Measurements from ENCODE around the gene SMIM5.

Gene SMIM5

DNA sequence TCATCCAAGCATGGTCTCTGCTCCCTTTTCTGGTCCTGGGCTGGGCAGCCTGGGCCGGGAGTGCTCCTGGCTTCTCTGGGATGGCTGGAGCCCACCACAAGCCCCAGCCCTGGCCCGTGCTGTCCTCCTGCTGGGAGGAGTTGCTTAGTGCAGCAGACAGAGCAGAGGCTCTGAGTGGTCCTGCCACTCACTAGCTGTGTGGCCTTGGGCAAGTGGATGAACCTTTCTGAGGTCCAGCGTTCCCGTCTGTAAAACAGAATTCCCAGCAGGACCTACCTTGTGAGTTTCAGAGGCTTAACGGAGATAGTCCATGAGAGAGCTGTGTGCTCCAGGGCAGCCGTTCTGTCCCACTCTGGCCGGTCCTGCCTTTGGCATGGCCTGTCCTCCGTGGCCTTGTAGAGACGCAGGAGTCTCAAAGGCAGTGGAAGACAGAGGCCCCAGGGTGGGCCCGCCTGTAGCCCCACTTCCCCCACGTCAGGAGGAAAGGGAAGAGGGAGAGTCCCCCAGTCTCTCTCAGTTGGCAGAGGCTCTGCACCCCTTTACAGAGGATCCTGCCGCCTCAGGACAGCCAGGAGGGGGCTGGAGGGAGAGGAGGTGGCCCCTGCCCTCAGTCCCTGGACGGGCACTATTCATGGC lies 37.8 kb upstream of the SMIM5 start:
- no peak overlapping the region for H3K4me3 ChIP-seq (ENCODE audit: low read depth, low read length)
- DNase-seq (ENCODE audit: low read depth) = no peak
- TF ChIP-seq, protein P1, sequence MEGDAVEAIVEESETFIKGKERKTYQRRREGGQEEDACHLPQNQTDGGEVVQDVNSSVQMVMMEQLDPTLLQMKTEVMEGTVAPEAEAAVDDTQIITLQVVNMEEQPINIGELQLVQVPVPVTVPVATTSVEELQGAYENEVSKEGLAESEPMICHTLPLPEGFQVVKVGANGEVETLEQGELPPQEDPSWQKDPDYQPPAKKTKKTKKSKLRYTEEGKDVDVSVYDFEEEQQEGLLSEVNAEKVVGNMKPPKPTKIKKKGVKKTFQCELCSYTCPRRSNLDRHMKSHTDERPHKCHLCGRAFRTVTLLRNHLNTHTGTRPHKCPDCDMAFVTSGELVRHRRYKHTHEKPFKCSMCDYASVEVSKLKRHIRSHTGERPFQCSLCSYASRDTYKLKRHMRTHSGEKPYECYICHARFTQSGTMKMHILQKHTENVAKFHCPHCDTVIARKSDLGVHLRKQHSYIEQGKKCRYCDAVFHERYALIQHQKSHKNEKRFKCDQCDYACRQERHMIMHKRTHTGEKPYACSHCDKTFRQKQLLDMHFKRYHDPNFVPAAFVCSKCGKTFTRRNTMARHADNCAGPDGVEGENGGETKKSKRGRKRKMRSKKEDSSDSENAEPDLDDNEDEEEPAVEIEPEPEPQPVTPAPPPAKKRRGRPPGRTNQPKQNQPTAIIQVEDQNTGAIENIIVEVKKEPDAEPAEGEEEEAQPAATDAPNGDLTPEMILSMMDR (IDR thresholded peaks at IDR 0.05; ENCODE audit: insufficient read depth, low read depth, low read length, missing control alignments) = no peak

DNA sequence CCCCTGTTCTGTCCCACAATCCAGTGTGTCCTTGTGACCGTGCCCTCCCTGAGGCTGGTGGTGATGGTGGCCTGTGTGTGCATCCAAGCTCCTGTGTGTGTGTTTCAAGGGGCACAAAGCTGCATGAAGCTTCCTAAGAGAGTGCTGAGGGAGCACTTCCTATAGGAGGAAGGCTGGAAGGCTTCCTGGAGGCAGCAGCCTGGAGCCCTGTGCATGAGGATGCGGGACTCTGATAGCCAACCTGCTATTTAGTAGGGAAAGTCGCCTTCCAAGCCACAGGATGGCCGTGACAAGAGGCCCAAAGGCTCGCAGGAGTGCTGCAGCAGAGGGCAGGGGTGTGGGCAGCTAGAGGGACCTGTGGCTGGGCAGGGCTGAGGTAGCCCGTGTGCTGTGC lies 37.3 kb upstream of the SMIM5 start:
- TF ChIP-seq, protein P1 (IDR thresholded peaks at IDR 0.05; ENCODE audit: insufficient read depth, low read depth, low read length, missing control alignments) = no peak
- no peak for DNase-seq (ENCODE audit: low read depth)
- no peak overlapping the region for H3K4me3 ChIP-seq (ENCODE audit: low read depth, low read length)

DNA sequence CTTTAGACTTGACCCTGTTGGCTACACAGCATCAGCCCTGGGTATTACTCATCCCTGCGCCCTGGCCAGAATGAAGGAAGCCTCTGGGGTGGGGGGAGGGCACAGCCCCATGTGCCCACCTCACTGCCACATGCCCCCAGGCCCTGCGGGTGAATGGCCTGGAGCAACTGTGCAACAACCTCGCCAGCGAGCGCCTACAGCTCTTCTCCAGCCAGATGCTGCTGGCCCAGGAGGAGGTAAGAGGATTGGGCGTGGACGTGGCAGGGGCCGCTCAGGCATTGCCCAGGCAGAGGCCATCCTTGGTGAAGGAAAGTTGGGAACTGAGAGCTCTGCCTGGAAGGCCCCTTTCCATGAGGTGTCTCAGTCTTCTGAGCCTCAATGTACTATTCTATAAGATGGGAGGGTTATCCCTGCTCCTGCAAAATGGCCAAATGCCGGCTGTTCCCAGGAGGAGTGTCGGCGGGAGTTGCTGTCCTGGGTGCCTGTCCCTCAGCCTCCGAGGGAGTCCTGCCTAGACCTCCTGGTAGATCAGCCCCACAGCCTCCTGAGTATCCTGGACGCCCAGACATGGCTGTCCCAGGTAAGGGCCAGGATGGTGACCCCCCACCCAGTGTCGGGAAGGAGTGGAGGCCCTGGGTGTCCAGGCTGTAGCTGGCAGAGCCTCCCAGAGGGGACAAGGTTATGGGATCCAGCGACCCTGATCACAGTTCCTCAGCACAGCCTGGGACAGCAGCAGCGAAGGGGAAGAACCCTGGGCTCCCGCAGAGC lies 36.7 kb upstream of the SMIM5 start:
- TF ChIP-seq, protein P1 (IDR thresholded peaks at IDR 0.05; ENCODE audit: insufficient read depth, low read depth, low read length, missing control alignments) = no peak
- no peak overlapping the region for H3K4me3 ChIP-seq (ENCODE audit: low read depth, low read length)
- no peak for DNase-seq (ENCODE audit: low read depth)

DNA sequence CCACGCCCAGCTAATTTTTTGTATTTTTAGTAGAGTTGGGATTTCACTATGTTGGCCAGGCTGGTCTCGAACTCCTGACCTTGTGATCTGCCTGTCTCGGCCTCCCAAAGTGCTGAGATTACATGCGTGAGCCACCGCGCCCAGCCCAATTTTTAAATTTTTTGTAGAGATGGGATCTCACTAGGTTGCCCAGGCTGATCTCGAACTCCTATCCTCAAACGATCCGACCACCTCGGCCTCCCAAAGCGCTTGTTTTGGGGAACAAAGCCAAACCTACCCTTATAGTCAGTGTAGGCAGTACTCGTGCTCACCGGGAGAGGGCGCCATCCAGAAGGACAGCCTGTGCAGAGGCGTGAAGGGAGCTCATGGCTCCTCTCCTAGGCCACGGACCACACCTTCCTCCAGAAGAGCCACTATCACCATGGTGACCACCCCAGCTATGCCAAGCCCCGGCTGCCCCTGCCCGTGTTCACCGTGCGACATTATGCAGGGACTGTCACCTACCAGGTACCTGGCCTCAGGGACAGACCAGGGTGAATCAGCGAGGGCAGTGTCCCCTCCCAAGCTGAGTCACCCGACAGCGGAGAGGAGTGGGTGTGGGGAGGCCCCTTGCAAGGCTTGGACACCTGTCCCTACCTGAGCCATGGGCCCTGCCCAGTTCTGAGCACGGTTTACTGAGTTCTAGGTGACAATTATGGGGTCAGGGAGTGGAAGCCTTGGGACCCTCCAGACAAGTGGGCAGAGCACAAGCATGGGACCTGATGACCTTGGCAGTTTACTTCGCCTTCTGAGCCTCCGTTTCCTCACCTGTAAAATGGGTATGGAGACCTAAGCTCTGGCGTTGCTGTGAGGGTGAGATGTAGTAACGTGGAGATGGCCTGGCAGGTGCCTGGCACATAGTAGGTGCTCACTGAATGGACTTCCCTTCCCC lies 31.9 kb upstream of the SMIM5 start:
- peak; percentile 68 for DNase-seq (ENCODE audit: low read depth)
- H3K4me3 ChIP-seq (ENCODE audit: low read depth, low read length) = no peak overlapping the region
- TF ChIP-seq, protein P1 (IDR thresholded peaks at IDR 0.05; ENCODE audit: insufficient read depth, low read depth, low read length, missing control alignments) = peak; percentile 90

DNA sequence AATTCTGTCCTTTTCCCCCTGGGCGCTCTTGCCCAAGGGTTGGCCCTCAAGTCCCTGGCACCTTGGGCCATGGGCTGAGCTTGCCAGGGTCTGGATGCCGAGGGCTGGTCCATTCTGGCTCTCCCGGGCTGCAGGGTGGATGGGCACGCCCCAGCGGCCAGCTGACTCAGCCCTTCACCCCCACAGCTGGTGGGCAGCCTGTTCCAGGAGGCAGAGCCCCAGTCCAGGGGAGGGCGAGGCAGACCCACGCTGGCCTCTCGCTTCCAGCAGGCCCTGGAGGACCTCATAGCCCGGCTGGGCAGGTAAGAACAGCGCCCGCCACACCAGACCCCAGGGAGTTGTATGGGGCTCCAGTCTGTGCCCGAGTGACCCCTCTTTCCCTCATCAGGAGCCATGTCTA lies 30.6 kb upstream of the SMIM5 start:
- no peak overlapping the region for H3K4me3 ChIP-seq (ENCODE audit: low read depth, low read length)
- DNase-seq (ENCODE audit: low read depth) = no peak
- TF ChIP-seq, protein P1 (IDR thresholded peaks at IDR 0.05; ENCODE audit: insufficient read depth, low read depth, low read length, missing control alignments) = no peak

DNA sequence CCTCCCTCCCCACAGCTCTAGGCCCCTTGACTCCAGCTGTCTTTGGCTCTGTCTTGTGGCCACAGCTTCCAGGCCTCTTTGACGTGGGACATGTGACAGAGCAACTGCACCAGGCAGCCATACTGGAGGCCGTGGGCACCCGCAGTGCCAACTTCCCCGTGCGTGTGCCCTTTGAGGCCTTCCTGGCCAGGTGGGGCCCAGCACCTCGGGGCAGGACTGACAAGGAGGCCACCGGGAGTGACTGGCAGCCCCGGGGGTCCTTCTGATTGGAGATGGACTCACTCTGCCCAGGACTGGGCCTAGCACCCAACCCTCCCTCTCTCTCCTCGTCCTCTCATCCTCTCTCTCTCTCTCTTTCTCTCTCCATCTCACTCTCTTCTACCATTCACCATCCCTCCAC lies 30.1 kb upstream of the SMIM5 start:
- TF ChIP-seq, protein P1 (IDR thresholded peaks at IDR 0.05; ENCODE audit: insufficient read depth, low read depth, low read length, missing control alignments) = no peak
- no peak for DNase-seq (ENCODE audit: low read depth)

More for the DNA sequence above, 30.1 kb upstream of the SMIM5 start:
- no peak overlapping the region for H3K4me3 ChIP-seq (ENCODE audit: low read depth, low read length)
